B cell (primary cell): Measurements from ENCODE around the gene TMEM154. TPM values are rescaled to one million over a fixed set of nuclear protein-coding genes. Genes with fewer than 3 reads are reported as not detected.

Source experiments
- ATAC-seq: fragments of 200-7000 bp; cut with Tn5 transposase; one replicate; pipeline ENCODE4 v1.10.0; 2021; ENCODE audit warnings: low read depth, mild to moderate bottlenecking, moderate number of reproducible peaks, moderate library complexity
- CTCF ChIA-PET: fragments of 350-600 bp; sonication (Branson Sonifier 250); formaldehyde crosslinking; loops from one replicate; lab custom pipeline; 2021; ENCODE audit warnings: antibody characterized with exemption, inconsistent platforms; lab: Charles Lee
- POLR2A ChIA-PET: fragments of 350-600 bp; sonication (Branson Sonifier 250); formaldehyde crosslinking; loops from one replicate; lab custom pipeline; 2021; ENCODE audit warnings: antibody characterized with exemption; lab: Charles Lee
- DNase-seq: peaks from one replicate; pipeline ENCODE4 v3.0.0; 2013
- H2AFZ ChIP-seq: 2 replicates; pipeline ENCODE4 v1.6.1; 2012; ENCODE audit warnings: mild to moderate bottlenecking, low read depth, low read length; ENCODE audit not compliant: insufficient read depth, poor library complexity, severe bottlenecking
- H3K27ac ChIP-seq, 2 donors: 1 replicate in 1 of 2; 2 replicates in 1 of 2; pipeline ENCODE4 v1.5.1; 2012 to 2013; ENCODE audit warnings: low read length in 2 of 2, mild to moderate bottlenecking in 2 of 2, moderate library complexity in 1 of 2
- H3K27me3 ChIP-seq, 4 experiments: fragments of 200-600 bp in 1 of 4; sonication (generic) in 1 of 4; replicated peaks in 1 of 4; 1 replicate in 2 of 4; 2 replicates in 2 of 4; pipeline versions ENCODE4 v1.6.1 to v1.7.0; 2013 to 2016; ENCODE audit warnings: low read length in 3 of 4, mild to moderate bottlenecking in 2 of 4, mixed read lengths in 1 of 4, moderate library complexity in 1 of 4; ENCODE audit not compliant: insufficient read depth in 4 of 4, control insufficient read depth in 3 of 4; ENCODE audit errors: control extremely low read depth in 1 of 4
- H3K36me3 ChIP-seq, 2 experiments: replicated peaks in 1 of 2; 1 replicate in 1 of 2; 2 replicates in 1 of 2; pipeline versions ENCODE4 v1.6.1 to v1.7.1; 2013; ENCODE audit warnings: low read length in 1 of 2; ENCODE audit not compliant: insufficient read depth in 2 of 2, control insufficient read depth in 1 of 2; ENCODE audit errors: control extremely low read depth in 1 of 2, extremely low read depth in 1 of 2
- H3K4me1 ChIP-seq, 2 donors: fragments of 200-600 bp in 1 of 2; sonication (generic) in 1 of 2; 1 replicate in 1 of 2; 2 replicates in 1 of 2; pipeline versions ENCODE4 v1.5.1 to v1.6.1; 2013 to 2017; ENCODE audit warnings: low read length in 2 of 2; ENCODE audit not compliant: control insufficient read depth in 2 of 2, insufficient read depth in 2 of 2
- H3K4me2 ChIP-seq: replicated peaks from 2 replicates; pipeline ENCODE3; 2012; ENCODE audit warnings: mild to moderate bottlenecking, low read depth, low read length; ENCODE audit not compliant: poor library complexity, severe bottlenecking
- H3K4me3 ChIP-seq, 5 experiments: fragments of 200-600 bp in 1 of 5; sonication (generic) in 1 of 5; 1 replicate in 3 of 5; 2 replicates in 2 of 5; pipeline versions ENCODE4 v1.5.1 to v1.7.0; 2011 to 2016; ENCODE audit warnings: low read length in 4 of 5, mild to moderate bottlenecking in 4 of 5, low read depth in 2 of 5, control low read depth in 1 of 5, moderate library complexity in 1 of 5; ENCODE audit not compliant: insufficient read depth in 1 of 5; ENCODE audit errors: control extremely low read depth in 1 of 5, extremely low read depth in 1 of 5
- H3K79me2 ChIP-seq: fragments of 200-600 bp; sonication (generic); one replicate; pipeline ENCODE4 v1.6.0; 2016; ENCODE audit warnings: low read length; ENCODE audit not compliant: control insufficient read depth, insufficient read depth
- H3K9ac ChIP-seq: fragments of 200-600 bp; sonication (generic); 2 replicates; pipeline ENCODE4 v1.6.1; 2017; ENCODE audit warnings: mild to moderate bottlenecking, low read length, moderate library complexity
- H3K9me3 ChIP-seq, 3 donors: one replicate each; pipeline versions ENCODE4 v1.6.1 to v1.7.1; 2013; ENCODE audit warnings: low read length in 2 of 3; ENCODE audit not compliant: control insufficient read depth in 2 of 3, insufficient read depth in 1 of 3; ENCODE audit errors: control extremely low read depth in 1 of 3
- H4K20me1 ChIP-seq: 2 replicates; pipeline ENCODE4 v1.6.0; 2012; ENCODE audit warnings: mild to moderate bottlenecking, low read length; ENCODE audit not compliant: insufficient read depth, control insufficient read depth, poor library complexity, severe bottlenecking
- H3K27ac Mint-ChIP-seq: one replicate; pipeline ENCODE4 v1.8.0; 2021; ENCODE audit warnings: mixed read lengths
- H3K27me3 Mint-ChIP-seq: one replicate; pipeline ENCODE4 v1.8.0; 2021; ENCODE audit warnings: mixed read lengths
- H3K4me1 Mint-ChIP-seq: one replicate; pipeline ENCODE4 v1.8.0; 2021; ENCODE audit warnings: mixed read lengths
- H3K4me3 Mint-ChIP-seq: one replicate; pipeline ENCODE4 v1.8.0; 2021; ENCODE audit warnings: mixed read lengths
- H3K9me3 Mint-ChIP-seq: one replicate; pipeline ENCODE4 v1.8.0; 2022; ENCODE audit warnings: mixed read lengths; ENCODE audit not compliant: insufficient read depth
- CTCF ChIP-seq: fragments of 200-600 bp; IDR thresholded peaks from one replicate; pipeline ENCODE4 v1.8.0; 2022; ENCODE audit warnings: antibody characterized with exemption, mild to moderate bottlenecking
- EZH2 ChIP-seq: IDR thresholded peaks from 2 replicates; pipeline ENCODE4 v1.6.1; 2012; ENCODE audit warnings: borderline replicate concordance, low read depth, mild to moderate bottlenecking, moderate library complexity, low read length; ENCODE audit not compliant: insufficient read depth, poor library complexity, severe bottlenecking
- WGBS: methylation state at CpG from one replicate; pipeline ENCODE4 v1.1.5; 2013; ENCODE audit warnings: missing lambda C conversion rate; ENCODE audit not compliant: insufficient coverage; 5-methylcytosine and 5-hydroxymethylcytosine counted together
- intact Hi-C: fragments of 100-400 bp; cut with micrococcal nuclease; formaldehyde crosslinking; loops from one replicate; pipeline ENCODE4 v1.10.0; 2022
- polyA plus RNA-seq: library from polyadenylated mRNA; depleted of rRNA; stranded (reverse); fragments of >200 nt; gene quantifications from 2 replicates; pipeline ENCODE4 v1.2.3, GENCODE V29; 2012
- total RNA-seq, 2 donors: library from RNA; stranded (reverse); fragments of 120-200 nt in 1 of 2; gene quantifications; 1 replicate in 1 of 2; 2 replicates in 1 of 2; pipeline versions ENCODE4 v1.2.3 to v1.2.4, GENCODE V29; 2013 to 2022

Gene TMEM154
- total and polyA plus RNA-seq, 2 donors (not counting 1 experiment from before 2014, with no cell fraction given) = 20.1 to 99.1 TPM

DNA sequence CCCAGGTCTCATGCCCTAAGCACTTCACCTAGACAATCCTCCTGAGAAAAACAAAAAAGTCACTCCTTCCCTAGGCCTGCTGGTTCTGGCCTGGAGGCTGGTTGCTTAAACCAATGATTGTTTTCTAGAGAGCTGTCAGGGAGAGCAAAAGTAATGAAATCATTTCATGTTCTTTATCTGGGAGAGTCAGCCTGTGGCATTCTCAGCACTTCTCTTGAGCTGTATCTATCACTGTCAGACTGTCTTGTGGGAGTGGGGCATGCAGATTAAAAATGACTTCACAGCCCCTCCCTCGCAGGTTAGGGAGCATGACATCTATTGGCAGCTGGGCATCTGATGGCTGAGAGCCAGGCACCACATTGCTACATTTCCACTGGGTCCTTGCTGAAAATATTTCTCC, 20.4 kb upstream of the TMEM154 start:
- Mint-ChIP-seq H3K9me3 (peaks cover 4% of the 10 kb centered on the region), H3K27me3 (no peaks in the 10 kb centered on the region), H3K4me3 (no peak overlapping the region), H3K27ac (no peak overlapping the region), H3K4me1 (peaks cover 34% of the 10 kb centered on the region)
- ATAC-seq (no peak), DNase-seq (no peak)
- 100% methylated on average over 1 of the region's 1 CpG for WGBS
- peaks cover 0 to 16% (median 2%) of the 10 kb centered on the region in 3 donors for H3K9me3 ChIP-seq
- CTCF ChIA-PET = interaction anchor here (0.9 kb wide), 1 partner anchor 46 kb away, joined by 3 read pairs; no protein-coding TSS in a partner anchor
- H3K79me2 ChIP-seq = no peaks in the 10 kb centered on the region
- H3K9ac ChIP-seq = no peak overlapping the region
- H3K27ac ChIP-seq = no peak overlapping the region
- POLR2A ChIA-PET = no interaction called here
- H3K27me3 ChIP-seq = no peaks in the 10 kb centered on the region
- H3K36me3 ChIP-seq = no peaks in the 10 kb centered on the region
- no peak for TF ChIP-seq CTCF
- H3K4me2 ChIP-seq = no peak overlapping the region
- H2AFZ ChIP-seq = no peak overlapping the region
- intact Hi-C loops = no loop called here
- H3K4me3 ChIP-seq = no peak overlapping the region
- no peaks in the 10 kb centered on the region for H4K20me1 ChIP-seq
- H3K4me1 ChIP-seq = peaks cover 14 to 26% of the 10 kb centered on the region in 2 donors

DNA sequence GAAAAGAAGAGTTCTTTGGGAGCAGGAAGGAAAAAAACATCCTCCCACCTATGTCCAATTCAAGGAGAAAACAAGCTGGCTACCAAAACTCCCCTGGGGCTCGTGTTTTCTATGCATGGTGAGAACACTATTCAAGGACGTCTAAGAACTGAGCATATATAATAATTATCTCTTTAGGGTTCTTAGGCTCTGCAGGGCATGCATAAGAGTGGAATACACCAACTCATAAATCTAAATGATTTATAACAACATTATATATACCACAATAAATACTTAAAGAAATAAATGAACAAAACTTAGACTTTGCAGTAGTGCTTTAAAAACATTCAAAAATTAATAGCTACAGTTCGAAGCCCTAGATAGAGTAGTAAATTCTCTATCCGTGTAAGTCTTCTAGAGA, 19.5 kb upstream of the TMEM154 start:
- H3K9me3 Mint-ChIP-seq = no peaks in the 10 kb centered on the region
- no peak overlapping the region for H3K27ac Mint-ChIP-seq
- 100% methylated on average over 2 of the region's 4 CpGs for WGBS
- no peak for DNase-seq
- Histone ChIP-seq H2AFZ (no peak overlapping the region), H3K9ac (no peak overlapping the region), H3K4me3 (no peak overlapping the region), H4K20me1 (no peaks in the 10 kb centered on the region), H3K27me3 (no peaks in the 10 kb centered on the region), H3K79me2 (no peaks in the 10 kb centered on the region), H3K4me1 (peaks cover 14 to 26% of the 10 kb centered on the region in 2 donors), H3K9me3 (peaks cover 0 to 8% (median 0%) of the 10 kb centered on the region in 3 donors), H3K36me3 (no peaks in the 10 kb centered on the region), H3K27ac (no peak overlapping the region), H3K4me2 (no peak overlapping the region)
- H3K4me1 Mint-ChIP-seq = peaks cover 32% of the 10 kb centered on the region
- H3K27me3 Mint-ChIP-seq = no peaks in the 10 kb centered on the region
- CTCF ChIA-PET = interaction anchor here (0.9 kb wide), 1 partner anchor 45 kb away, joined by 3 read pairs; no protein-coding TSS in a partner anchor
- intact Hi-C loops = no loop called here
- H3K4me3 Mint-ChIP-seq = no peak overlapping the region
- no peak for ATAC-seq
- POLR2A ChIA-PET = no interaction called here
- TF ChIP-seq EZH2 (no peak), CTCF (no peak)
